K562 (cell line): ENCODE measurements around the gene TRMT2A. TPM values are rescaled to one million over a fixed set of nuclear protein-coding genes. Genes with fewer than 3 reads are reported as not detected.

Source experiments
- CBX5 ChIP-seq: IDR thresholded peaks from 2 replicates; pipeline ENCODE4 v1.6.1; 2014; ENCODE audit warnings: low read depth, borderline replicate concordance
- CREBBP ChIP-seq: IDR thresholded peaks from one replicate; pipeline ENCODE4 v1.6.1; 2012; ENCODE audit warnings: low read depth, mild to moderate bottlenecking, control low read depth, inconsistent platforms, low read length
- DIDO1 ChIP-seq: fragments of 450-650 bp; IDR thresholded peaks from 2 replicates; pipeline ENCODE4 v1.6.1; 2016; ENCODE audit warnings: low read depth, missing biosample characterization, missing genetic modification characterization
- GATAD2A ChIP-seq: fragments of 450-650 bp; IDR thresholded peaks from 2 replicates; pipeline ENCODE4 v1.6.1; 2017
- HDAC8 ChIP-seq: fragments of 450-650 bp; IDR thresholded peaks from 2 replicates; pipeline ENCODE4 v1.6.1; 2016; ENCODE audit warnings: mild to moderate bottlenecking, missing genetic modification characterization, moderate library complexity, missing compliant biosample characterization
- KLF1 ChIP-seq: fragments of 450-650 bp; IDR thresholded peaks from 2 replicates; pipeline ENCODE4 v1.6.1; 2016; ENCODE audit warnings: missing genetic modification characterization, missing compliant biosample characterization
- KLF10 ChIP-seq: fragments of 250-450 bp; sonication (Bioruptor Pico); IDR thresholded peaks from 2 replicates; pipeline ENCODE4 v1.6.1; 2021; ENCODE audit warnings: matching md5 sums
- NFRKB ChIP-seq: fragments of 450-650 bp; IDR thresholded peaks from 2 replicates; pipeline ENCODE4 v1.6.1; 2016; ENCODE audit warnings: low read depth
- PRMT5 ChIP-seq: sonication (generic); formaldehyde crosslinking; IDR thresholded peaks from 2 replicates; pipeline ENCODE4 v1.5.0; 2020; ENCODE audit warnings: missing genetic modification reagents
- RBM15 ChIP-seq: fragments of 200-400 bp; formaldehyde crosslinking; IDR thresholded peaks from 2 replicates; pipeline ENCODE4 v1.6.1; 2018; ENCODE audit warnings: mild to moderate bottlenecking, low read length, moderate library complexity; ENCODE audit not compliant: insufficient read depth
- SMAD4 ChIP-seq: fragments of 250-450 bp; sonication (Bioruptor Pico); conservative IDR thresholded peaks from 2 replicates; pipeline ENCODE4 v1.8.0; 2021; ENCODE audit warnings: inconsistent platforms, mild to moderate bottlenecking, moderate library complexity
- TAL1 ChIP-seq: fragments of 450-650 bp; IDR thresholded peaks from 2 replicates; pipeline ENCODE4 v1.6.1; 2016; ENCODE audit warnings: mild to moderate bottlenecking
- TFAM ChIP-seq: fragments of 250-450 bp; sonication (Bioruptor Pico); conservative IDR thresholded peaks from 2 replicates; pipeline ENCODE4 v1.5.0; 2021; ENCODE audit warnings: mild to moderate bottlenecking, moderate library complexity
- U2AF2 ChIP-seq: fragments of 200-400 bp; formaldehyde crosslinking; optimal IDR thresholded peaks from 2 replicates; pipeline ENCODE3; 2017; ENCODE audit warnings: low read depth, mild to moderate bottlenecking, low read length
- ZBTB26 ChIP-seq: fragments of 450-650 bp; formaldehyde crosslinking; IDR thresholded peaks from 2 replicates; pipeline ENCODE4 v1.4.0; 2022; ENCODE audit warnings: missing genetic modification characterization
- ZFP30 ChIP-seq: fragments of 250-450 bp; sonication (Bioruptor Pico); IDR thresholded peaks from 2 replicates; pipeline ENCODE4 v1.8.0; 2022; ENCODE audit warnings: moderate library complexity, mild to moderate bottlenecking, inconsistent platforms, borderline replicate concordance
- ZFP36 ChIP-seq: fragments of 150-350 bp; IDR thresholded peaks from 2 replicates; pipeline ENCODE4 v1.6.1; 2018; ENCODE audit warnings: low read length, low read depth; ENCODE audit not compliant: partially characterized antibody
- ZNF184 ChIP-seq: sonication (generic); formaldehyde crosslinking; IDR thresholded peaks from 2 replicates; pipeline ENCODE4 v1.5.0; 2020; ENCODE audit warnings: missing genetic modification reagents
- ZNF57 ChIP-seq: fragments of 450-650 bp; formaldehyde crosslinking; IDR thresholded peaks from 2 replicates; pipeline ENCODE4 v1.4.0; 2020; ENCODE audit warnings: mild to moderate bottlenecking, moderate library complexity
- ZNF695 ChIP-seq: fragments of 450-650 bp; formaldehyde crosslinking; IDR thresholded peaks from 2 replicates; pipeline ENCODE4 v1.4.0; 2020; ENCODE audit warnings: mild to moderate bottlenecking, moderate library complexity
- ZNF696 ChIP-seq: fragments of 250-450 bp; sonication (Bioruptor Pico); conservative IDR thresholded peaks from 2 replicates; pipeline ENCODE4 v1.4.0; 2020; ENCODE audit warnings: mild to moderate bottlenecking, moderate library complexity
- ZNF717 ChIP-seq: fragments of 250-450 bp; sonication (Bioruptor Pico); IDR thresholded peaks from 2 replicates; pipeline ENCODE4 v1.5.0; 2021
- polyA plus RNA-seq, 8 experiments: library from polyadenylated mRNA; depleted of rRNA in 4 of 8; stranded (reverse) in 5 of 8; unstranded in 3 of 8; fragments of >200 nt; fragmentation: Nextera tagmentation in 2 of 8; fragmentation: Illumina TruSeq in 1 of 8; extraction: Ambion mirVana in 2 of 8; extraction: Trizol in 1 of 8; gene quantifications; 2 replicates each; pipeline versions ENCODE4 v1.2.1 to v1.2.3, GENCODE V29; 2011 to 2014; ENCODE audit warnings: inconsistent platforms in 1 of 8, missing spikeins in 1 of 8
- total RNA-seq, 7 experiments: library from RNA; depleted of rRNA in 6 of 7; stranded (reverse); fragments of >200 nt in 6 of 7; fragmentation: Illumina TruSeq in 2 of 7; extraction: Trizol in 2 of 7; gene quantifications; 2 replicates each; pipeline versions ENCODE4 v1.2.1 to v1.2.3, GENCODE V29; 2011 to 2021; ENCODE audit warnings: low replicate concordance in 1 of 7
- TF ChIP-seq, protein P1 (sequence below): sonication (generic); formaldehyde crosslinking; IDR thresholded peaks from 2 replicates; pipeline ENCODE4 v1.8.0; 2023; ENCODE audit warnings: mild to moderate bottlenecking, missing genetic modification reagents
- TF ChIP-seq, protein P2 (sequence below): fragments of 450-650 bp; formaldehyde crosslinking; IDR thresholded peaks from 2 replicates; pipeline ENCODE4 v1.4.0; 2020; ENCODE audit warnings: mild to moderate bottlenecking, moderate library complexity

TRMT2A gene
- total and polyA plus RNA-seq, 9 of the 15 experiments (the other 6 are each of a cell fraction or from before 2014, with no cell fraction given): 1.6 to 265 (median 140) TPM

DNA sequence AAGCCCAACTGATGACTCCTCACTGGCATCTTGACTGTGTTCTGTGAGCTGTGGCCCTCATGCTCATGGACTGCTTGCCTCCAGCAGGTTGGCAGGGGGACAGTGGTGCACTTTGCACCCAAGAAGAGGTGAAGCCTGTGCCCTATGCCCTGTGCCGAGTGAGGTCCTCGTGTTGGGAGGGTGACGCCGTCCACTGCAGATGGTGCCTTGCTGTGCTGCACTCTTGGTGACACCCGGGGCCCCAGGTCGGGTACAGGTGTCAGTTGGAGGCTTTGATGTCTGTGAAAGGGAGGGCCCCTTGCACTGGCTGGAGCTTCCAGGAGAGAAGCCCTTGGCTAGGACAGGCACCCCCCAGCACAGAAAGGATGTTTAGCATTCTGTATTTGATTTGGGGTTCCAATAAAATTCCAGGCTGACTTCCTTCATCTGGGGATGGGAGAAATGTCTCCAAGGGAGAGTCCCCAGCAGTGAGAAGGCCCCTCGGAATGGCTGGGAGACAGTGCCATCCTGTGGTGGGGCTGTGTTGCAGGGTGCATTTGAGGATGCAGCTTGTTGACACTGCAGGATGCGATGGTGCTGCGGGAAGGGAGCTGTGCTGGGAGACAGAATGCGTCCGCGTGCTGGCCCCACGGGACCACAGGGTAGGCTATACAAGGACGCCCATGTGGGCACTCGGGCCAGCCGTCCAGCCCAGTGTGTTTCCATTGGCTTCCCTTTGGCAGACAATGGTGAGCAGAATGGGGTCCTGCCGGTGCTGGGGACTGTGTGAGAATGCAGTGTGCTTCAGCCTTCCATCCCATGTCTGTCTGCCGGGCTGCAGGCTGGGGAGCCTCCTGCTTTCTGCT lies 12.1 kb upstream of the TRMT2A start (continued):
- TF ChIP-seq ZNF696 (0 out of 2 replicates have a peak, but pooled peaks have one; percentile 48), ZNF184 (CRISPR knock-in tag) (no peak), ZNF717 (CRISPR knock-in tag) (no peak; the same call in 1 of the 2 replicates), TAL1 (no peak), ZFP30 (CRISPR knock-in tag) (no peak), KLF10 (no peak), GATAD2A (no peak), U2AF2 (no peak), SMAD4 (peak; percentile 45), RBM15 (no peak), ZFP36 (peak; percentile 16), CBX5 (peak; percentile 27; the same call in 1 of the 2 replicates), HDAC8 (tag) (no peak), ZNF57 (CRISPR knock-in tag) (no peak), KLF1 (tag) (no peak; the same call in 1 of the 2 replicates), ZNF695 (CRISPR knock-in tag) (peak; percentile 85; the same call in 1 of the 2 replicates), PRMT5 (CRISPR knock-in tag) (peak; percentile 76; the same call in 1 of the 2 replicates), NFRKB (no peak), ZBTB26 (0 out of 2 replicates have a peak, but pooled peaks have one; percentile 43), TFAM (CRISPR knock-in tag) (no peak), CREBBP (no peak), DIDO1 (tag) (no peak)
- TF ChIP-seq, protein P1, sequence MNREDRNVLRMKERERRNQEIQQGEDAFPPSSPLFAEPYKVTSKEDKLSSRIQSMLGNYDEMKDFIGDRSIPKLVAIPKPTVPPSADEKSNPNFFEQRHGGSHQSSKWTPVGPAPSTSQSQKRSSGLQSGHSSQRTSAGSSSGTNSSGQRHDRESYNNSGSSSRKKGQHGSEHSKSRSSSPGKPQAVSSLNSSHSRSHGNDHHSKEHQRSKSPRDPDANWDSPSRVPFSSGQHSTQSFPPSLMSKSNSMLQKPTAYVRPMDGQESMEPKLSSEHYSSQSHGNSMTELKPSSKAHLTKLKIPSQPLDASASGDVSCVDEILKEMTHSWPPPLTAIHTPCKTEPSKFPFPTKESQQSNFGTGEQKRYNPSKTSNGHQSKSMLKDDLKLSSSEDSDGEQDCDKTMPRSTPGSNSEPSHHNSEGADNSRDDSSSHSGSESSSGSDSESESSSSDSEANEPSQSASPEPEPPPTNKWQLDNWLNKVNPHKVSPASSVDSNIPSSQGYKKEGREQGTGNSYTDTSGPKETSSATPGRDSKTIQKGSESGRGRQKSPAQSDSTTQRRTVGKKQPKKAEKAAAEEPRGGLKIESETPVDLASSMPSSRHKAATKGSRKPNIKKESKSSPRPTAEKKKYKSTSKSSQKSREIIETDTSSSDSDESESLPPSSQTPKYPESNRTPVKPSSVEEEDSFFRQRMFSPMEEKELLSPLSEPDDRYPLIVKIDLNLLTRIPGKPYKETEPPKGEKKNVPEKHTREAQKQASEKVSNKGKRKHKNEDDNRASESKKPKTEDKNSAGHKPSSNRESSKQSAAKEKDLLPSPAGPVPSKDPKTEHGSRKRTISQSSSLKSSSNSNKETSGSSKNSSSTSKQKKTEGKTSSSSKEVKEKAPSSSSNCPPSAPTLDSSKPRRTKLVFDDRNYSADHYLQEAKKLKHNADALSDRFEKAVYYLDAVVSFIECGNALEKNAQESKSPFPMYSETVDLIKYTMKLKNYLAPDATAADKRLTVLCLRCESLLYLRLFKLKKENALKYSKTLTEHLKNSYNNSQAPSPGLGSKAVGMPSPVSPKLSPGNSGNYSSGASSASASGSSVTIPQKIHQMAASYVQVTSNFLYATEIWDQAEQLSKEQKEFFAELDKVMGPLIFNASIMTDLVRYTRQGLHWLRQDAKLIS (CRISPR knock-in tag): no peak
- TF ChIP-seq, protein P2, sequence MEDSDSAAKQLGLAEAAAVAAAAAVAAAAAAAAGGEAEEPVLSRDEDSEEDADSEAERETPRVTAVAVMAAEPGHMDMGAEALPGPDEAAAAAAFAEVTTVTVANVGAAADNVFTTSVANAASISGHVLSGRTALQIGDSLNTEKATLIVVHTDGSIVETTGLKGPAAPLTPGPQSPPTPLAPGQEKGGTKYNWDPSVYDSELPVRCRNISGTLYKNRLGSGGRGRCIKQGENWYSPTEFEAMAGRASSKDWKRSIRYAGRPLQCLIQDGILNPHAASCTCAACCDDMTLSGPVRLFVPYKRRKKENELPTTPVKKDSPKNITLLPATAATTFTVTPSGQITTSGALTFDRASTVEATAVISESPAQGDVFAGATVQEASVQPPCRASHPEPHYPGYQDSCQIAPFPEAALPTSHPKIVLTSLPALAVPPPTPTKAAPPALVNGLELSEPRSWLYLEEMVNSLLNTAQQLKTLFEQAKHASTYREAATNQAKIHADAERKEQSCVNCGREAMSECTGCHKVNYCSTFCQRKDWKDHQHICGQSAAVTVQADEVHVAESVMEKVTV (CRISPR knock-in tag): peak; percentile 99
